ENCODE data around the gene SRSF1.
A peak's percentile ranks its signal among the peaks of the same experiment; 100 is the strongest.

Gene SRSF1

DNA sequence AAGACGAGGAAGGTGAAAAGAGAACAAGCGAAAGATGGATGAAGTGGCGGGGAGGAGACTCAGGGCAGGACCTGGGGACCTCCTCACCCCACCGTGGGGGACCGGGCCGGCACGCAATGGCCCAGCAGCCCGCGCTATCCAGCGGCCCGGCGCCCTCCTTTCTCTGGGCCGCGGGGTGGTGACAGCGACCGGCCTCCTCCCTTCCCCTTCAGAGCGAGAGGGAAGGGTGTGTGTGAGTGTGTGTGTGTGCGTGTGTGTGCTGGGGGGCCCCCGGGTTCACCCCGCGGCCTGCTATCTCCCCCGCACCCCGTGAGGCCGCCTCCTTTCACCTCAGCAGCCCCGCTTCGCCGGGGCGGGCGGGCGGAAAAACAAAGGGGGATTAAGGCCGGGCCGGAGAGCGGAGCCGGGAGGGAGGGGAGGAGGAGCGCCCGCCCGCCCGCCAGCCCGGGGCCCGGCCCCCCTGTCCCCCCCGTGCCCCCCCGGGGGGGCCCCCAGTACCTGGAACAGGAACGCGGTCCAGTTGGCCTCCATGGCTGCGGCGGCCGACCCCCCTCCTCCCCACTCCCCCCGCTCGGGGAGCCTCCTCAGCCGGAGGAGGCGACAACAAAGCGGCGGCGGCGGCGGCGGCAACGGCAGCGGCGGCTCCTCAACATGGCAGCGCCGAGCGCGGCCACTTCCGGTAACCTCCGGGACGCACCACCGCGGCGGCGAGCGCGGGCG lies 19.3 kb downstream of the SRSF1 start, which contains the start of gene VEZF1:
VEZF1 (minus strand) TSS at position 674 of the 720 bp plus-strand sequence; CDS start at position 531, 143 bp downstream.
- peak within 1 kb of the TSS; percentile 77 for H3K4me3 ChIP-seq (ENCODE audit: low read depth, low read length)
- TF ChIP-seq, protein P1, sequence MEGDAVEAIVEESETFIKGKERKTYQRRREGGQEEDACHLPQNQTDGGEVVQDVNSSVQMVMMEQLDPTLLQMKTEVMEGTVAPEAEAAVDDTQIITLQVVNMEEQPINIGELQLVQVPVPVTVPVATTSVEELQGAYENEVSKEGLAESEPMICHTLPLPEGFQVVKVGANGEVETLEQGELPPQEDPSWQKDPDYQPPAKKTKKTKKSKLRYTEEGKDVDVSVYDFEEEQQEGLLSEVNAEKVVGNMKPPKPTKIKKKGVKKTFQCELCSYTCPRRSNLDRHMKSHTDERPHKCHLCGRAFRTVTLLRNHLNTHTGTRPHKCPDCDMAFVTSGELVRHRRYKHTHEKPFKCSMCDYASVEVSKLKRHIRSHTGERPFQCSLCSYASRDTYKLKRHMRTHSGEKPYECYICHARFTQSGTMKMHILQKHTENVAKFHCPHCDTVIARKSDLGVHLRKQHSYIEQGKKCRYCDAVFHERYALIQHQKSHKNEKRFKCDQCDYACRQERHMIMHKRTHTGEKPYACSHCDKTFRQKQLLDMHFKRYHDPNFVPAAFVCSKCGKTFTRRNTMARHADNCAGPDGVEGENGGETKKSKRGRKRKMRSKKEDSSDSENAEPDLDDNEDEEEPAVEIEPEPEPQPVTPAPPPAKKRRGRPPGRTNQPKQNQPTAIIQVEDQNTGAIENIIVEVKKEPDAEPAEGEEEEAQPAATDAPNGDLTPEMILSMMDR (IDR thresholded peaks at IDR 0.05; ENCODE audit: low read depth, low read length) = no peak

DNA sequence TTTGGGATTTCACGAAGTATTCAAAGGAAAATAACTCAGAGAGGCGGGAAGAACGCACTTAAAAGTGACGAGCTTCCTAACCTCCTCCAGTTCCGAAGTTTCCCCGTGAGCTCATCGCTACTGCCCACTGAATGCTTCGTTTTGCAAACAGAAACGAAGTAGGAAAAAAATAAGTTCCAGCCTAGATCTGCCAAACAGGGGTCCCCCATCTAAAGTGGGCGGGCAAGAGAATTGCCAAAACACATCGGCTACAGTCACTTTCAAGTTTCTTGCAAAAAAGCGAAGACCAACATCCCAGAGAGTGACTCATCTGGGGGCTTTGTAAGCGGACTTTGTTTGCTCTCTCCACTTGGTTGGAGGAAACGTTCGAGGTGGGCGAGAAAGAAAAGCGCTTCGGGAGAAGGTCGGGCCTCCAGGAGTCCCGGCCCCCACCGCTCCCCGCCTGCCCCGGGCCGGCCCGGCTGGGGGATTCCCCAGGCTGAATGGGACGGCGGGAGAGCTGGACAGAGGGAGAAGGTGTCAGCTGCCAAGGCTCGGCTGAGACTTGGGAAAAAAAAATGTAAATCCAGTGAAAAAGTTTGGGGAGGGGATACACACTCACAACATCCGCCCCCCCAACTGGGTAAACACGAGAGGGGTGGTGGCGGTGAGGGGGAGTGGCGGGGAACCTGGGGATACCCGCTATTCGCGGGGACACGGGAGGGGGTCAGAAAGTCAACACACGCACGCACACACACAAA lies 20.0 kb downstream of the SRSF1 start:
- H3K4me3 ChIP-seq (ENCODE audit: low read depth, low read length) = peak overlapping the region; percentile 77
- TF ChIP-seq, protein P1 (IDR thresholded peaks at IDR 0.05; ENCODE audit: low read depth, low read length) = no peak

DNA sequence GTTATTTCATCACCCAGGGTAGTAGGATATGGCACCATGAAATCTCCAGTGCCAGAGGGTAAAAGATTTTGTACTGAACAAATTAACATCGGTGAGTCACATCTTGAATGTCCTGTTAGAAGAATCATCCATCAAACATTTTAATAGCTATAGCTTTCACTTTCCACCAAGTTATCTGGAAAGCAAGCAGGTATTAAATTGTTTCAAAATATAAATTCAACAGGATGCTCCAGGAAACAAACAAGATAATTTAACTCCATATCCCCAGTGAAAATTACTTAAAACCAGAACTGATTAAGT lies 21.4 kb downstream of the SRSF1 start:
- H3K4me3 ChIP-seq (ENCODE audit: low read depth, low read length) = peak overlapping the region; percentile 77
- TF ChIP-seq, protein P1 (IDR thresholded peaks at IDR 0.05; ENCODE audit: low read depth, low read length) = no peak

DNA sequence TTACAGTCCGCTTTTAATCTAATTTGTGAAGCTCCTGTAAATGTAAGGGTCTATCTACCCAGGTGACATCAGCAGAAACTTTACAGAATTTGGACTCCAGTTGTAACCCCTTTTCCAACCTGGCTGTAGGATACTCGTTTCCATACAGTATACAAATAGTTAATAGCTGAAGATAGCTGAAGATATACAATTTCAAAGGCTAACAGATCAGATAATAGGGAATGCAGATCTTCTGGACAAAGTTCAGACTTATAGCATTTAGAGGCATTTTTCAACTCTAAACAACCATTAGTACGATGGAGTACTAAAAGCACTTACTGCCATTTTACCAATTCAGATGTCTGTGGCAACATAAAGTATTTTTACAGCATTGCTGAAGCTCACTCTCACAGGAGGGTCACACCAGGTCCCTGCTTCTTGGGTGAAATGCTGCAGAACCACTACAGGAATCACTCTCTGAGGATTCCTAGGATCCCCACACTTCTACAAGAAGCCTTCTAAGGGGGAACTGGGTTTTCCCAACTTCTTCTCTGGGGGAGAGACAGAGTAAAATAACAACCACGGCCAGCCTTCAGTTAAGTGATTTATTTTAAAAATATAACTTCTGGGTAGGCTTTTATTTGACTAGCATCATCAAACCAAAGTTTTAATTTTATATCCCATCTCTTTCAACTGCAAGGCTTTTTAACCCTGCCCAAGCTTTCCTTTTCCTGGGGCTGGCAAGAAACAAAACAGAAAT lies 21.9 kb downstream of the SRSF1 start:
- H3K4me3 ChIP-seq (ENCODE audit: low read depth, low read length) = peak overlapping the region; percentile 77
- TF ChIP-seq, protein P1 (IDR thresholded peaks at IDR 0.05; ENCODE audit: low read depth, low read length) = no peak

DNA sequence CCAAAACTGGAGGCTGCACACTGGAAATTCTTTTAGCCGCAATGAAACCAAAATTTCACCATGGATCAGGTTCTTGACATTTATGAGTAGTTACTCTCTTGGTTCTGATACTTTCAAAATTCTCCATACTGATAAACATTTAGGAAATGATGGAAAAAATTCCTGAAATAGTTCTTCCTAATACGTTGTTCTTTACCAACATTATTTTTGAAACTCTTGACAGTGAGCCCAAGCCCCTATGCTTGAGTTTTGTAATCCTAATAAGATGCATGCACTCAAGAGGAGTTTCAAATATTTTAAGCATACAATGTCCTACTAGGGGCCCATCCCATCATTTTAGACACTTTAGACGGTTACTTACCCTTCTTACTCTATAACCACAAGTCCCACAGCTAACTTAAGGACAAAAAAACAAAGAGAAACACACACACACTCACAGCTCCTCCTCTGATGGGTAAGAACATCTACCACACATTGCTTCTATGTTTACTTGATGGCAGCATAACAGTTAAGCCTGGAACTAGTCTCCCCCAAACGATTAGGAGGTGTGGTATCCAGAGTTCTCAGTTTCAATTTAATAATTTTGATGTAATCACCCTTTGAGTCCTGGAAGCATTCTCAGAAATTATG lies 22.7 kb downstream of the SRSF1 start:
- peak overlapping the region; percentile 77 for H3K4me3 ChIP-seq (ENCODE audit: low read depth, low read length)
- TF ChIP-seq, protein P1 (IDR thresholded peaks at IDR 0.05; ENCODE audit: low read depth, low read length) = no peak

DNA sequence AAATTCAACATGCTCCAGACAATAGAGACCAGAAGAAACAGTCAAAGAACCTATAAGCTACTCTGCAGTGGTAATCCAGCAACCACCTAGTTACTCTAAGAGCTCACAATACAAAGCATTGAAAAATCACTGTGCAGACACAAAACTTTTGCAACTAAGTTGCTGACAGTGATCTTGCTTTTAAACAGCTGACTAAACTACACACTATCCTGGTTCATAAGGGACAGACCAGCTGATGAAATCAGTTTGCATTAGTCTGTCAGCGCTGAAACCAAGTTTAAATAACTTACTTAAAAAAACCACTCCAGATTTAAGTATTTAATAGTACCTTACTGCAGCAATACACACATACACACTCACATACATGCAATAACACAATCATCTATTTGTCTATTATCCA lies 23.6 kb downstream of the SRSF1 start:
- TF ChIP-seq, protein P1 (IDR thresholded peaks at IDR 0.05; ENCODE audit: low read depth, low read length) = no peak
- no peak overlapping the region for H3K4me3 ChIP-seq (ENCODE audit: low read depth, low read length)
